Measurements from ENCODE around the gene URGCP.
"Not testable (repeated sequence)": the region's sequence is repeated elsewhere in the genome, so short reads cannot be mapped to it uniquely, and the experiment has no call there.

The URGCP gene

DNA sequence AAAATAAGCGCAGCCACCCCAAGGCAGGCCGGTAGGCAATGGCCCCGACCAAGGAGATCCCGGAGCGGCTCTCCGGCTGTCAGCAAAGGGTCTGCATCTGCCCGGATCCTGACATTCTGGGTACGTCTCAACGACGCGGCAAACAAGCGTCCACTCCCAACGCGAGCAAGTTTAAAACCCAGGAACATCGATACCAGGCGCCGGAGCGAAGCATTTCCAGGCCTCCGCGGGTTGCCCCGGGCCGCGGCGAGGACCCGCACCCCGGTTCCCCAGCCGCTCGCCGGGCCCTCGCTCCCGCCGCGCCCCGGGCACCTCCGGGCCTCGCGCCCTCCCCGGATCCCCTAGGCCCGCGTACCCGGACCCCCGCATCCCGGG, 453 bp downstream of the URGCP start:
- DNase-seq = no peak

DNA sequence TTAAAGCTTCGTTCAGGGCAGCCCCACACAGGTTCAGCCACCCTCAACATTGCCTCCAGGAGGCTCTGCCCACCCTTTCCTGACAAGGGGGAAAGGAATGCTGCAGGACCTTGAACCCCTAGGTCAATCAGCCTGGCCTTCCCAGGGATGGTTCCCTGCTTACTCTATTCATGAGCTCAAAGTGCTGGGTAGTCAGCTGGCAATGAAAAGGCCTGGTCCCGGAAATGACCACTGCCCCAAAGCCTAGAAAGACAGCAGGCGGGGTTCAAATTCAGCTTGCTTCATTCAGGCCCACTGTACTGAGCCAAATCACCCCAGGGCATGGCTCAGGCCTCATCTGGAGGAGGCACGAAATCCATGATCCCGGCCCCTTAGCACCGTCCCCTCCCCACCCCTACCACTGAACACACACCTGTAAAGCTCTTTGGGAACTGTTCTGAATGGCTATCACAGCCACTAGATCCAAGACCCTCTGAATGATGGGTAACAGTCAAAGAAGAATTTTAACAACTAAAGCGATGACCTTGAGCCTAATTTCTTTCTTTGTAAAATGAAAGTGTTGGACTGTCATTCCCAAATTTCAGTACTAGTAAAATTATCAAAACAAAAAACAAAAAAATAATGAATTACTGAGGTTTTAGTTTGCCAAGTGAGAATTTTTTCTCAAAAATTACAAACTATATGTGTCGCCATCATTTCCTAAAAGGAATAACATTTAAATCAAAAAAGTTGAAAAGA, 1.0 kb downstream of the URGCP start:
- no peak for DNase-seq

DNA sequence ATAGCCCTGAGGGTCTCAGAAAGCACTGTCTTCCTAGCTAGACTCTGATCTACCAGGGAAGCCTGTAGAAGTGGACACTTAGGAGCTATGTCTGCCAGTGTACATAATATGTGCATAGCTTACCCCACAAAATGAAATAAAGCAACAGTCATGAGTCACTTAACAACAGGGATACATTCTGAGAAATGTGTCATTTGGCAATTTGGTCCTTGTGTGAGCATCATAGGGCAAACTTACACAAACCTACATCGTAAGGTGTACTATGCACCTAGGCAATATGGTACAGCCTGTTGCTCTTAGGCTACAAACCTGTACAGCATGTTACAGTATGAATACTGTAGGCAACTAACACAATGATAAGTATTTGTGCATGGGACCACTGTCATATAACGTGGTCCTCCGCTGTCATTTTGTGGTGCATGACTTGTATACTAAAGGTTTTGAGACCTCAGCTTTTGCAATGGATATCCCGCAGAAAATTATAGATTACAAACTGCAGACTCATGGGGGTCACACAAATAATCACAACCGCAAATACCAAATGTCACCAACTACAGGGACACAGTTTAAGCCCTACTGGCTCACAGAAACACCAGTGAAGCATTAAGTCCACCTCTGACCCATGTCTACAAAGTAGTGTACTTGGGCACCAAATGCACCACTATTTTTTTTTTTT, 1.7 kb downstream of the URGCP start:
- DNase-seq = no peak

DNA sequence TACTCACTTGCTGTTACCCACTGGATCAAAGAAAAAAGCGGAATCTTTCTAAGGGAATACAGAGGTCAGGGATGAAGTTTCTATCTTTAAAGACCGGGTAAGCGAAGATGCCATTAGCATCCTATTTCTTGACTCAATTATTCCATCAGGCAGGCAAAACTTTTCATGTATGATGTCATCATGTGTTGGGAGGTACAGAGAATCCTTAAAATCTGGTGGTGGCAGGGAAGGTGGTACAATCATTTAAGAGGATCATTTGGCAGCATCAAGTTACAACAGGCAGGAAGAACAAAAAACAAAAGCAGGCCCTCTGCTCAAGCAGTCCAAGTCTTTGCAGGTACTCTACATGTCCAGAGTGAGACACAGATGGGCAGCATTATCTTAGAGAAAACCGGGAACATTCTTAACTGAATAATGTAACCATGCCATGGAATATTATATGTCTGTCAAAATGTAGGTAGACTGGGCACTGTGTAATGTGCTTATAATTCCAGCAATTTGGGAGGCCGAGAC, 3.8 kb downstream of the URGCP start:
- DNase-seq = no peak

DNA sequence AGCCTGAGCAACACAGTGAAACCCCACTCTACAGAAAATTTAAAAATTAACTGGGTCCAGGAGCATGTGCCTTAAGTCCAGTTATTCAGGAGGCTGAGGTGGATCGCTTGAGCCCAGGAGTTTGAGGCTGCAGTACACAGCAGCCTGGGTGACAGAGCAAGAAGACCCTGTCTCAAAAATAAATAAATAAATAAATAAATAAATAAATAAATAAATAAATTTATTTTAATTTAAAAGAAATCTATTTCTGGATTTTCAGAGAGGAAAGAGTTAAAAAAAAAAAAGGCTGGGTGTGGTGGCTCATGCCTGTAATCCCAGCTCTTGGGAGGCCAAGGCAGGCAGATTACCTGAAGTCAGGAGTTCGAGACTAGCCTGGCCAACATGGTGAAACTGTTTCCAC, 7.8 kb downstream of the URGCP start:
- DNase-seq = not testable (repeated sequence)

DNA sequence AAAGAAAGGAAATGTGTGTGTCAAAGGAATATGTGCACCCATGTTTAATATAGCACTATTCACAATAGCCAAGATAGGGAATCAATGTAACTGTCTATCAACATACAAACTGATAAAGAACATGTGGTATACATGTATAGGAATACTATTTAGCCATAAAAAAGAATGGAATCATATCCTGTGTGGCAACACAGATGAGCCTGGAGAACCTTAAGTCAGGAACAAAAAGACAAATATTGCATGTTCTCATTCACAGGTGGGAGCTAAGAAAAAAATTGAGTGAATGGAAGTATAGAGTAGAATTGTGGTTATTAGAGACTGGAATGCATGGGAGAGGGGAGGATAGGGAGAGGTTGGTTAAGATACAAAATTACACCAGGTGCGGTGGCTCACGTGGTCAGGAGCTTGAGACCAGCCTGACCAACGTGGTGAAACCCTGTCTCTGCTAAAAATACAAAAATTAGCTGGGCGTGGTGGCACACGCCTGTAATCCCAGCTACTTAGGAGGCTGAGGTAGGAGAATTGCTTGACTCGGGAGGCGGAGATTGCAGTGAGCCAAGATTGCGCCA, 10.5 kb downstream of the URGCP start:
- no peak for DNase-seq

DNA sequence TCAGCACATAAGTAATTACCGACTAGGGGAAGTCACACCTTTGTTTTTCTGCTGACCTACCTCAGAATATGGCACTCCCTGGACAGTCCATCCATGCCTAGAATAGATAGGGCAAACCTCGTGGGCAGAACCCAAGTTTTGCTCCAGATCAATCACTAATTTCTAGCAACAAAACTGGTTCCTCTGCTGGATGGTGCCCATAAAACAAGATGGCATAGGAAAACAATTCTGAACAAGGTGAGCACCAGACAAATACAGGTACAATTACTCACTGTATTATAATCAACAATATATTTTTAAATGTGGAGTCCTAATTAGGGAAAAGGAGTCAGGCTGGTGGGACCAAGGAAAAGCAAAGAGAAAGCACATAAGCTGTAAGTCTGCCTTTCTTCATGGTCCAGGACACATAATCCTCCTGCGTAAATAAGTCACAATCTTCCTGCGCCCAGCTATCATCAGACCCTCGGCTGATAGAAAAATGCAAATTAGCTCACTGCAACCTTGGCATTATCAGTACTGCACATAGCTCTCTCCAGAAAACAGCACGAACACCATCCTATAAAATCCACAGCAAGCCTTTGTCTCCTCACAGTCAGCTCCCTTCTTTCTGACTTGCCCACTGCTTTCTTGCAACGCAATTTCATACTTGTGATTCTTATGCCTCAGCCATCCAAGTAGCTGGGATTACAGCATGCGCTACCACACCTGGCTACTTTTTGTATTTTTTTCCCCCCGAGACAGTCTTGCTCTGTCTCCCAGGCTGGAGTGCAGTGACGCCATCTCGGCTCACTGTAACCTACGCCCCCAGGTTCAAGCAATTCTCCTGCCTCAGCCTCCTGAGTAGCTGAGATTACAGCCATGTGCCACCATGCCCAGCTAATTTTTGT, 15.1 kb downstream of the URGCP start:
- no peak for DNase-seq

DNA sequence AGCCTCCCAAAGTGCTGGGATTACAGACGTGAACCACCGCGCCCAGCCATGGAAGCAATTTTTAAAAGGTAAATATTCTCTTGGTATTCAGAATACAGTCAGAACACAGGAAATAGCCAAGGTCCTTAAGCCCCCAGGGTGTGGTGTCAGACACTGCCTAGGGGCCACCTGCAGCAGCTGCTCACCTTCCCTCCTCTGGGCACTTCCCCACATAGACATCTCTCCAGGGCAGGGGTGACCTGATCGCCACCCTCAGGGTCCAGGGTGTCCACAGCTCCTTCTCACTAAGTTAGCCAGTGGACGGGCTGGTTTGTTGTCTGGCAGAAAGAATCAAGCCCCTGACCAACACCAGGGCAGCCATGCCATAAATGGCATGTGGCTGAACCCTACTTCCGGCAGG, 15.9 kb downstream of the URGCP start:
- DNase-seq = no peak

DNA sequence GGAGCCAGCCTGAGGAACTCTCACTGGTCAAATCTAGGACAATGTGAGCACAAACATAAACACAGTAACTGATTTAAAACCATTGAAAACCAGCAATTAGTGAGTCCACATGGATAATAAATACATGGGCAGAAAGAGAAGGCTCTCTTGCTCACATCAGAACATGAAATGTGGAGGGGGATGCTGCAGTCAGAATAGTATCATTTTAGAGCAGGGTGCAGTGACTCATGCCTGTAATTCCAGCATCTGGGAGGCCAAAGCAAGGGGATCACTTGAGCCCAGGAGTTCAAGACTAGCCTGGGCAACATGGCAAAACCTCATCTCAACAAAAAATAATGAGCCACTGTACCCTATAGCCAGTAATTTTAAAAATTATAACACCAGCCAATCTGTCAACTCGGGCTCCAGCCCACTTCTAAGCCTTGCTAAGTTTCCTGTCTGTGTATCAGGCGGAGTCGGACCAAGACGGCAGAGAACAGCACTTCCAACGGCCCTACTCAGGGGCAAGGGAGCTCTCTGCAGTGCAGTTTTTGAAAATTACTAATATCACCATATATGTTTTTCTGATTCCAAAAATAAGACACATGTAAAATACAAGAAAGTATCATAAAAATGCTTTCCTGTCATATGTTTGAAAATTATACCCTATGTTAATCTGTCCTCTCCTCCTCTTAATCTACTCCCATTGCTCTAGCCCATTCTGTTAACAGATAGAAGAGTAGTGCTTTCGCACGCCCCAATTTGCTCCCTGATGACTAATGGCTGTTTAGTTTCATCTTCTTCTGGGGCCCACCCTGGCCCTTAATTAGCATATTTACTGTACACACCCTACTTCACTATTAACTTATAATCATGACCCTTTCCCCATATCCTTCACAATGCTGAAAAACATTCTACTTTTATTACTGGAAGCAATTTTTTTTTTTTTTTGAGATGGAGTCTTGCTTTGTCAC, 17.1 kb downstream of the URGCP start:
- no peak for DNase-seq

GRCh38 chr7:43884617-43885016, 21.8 kb downstream of the URGCP start:
- no peak for DNase-seq

- no peak for DNase-seq
Observed at GRCh38 chr7:43884209-43884608, 22.2 kb downstream of the URGCP start.

GRCh38 chr7:43880596-43880995, 25.8 kb downstream of the URGCP start:
- no peak for DNase-seq

GRCh38 chr7:43879477-43879876, 26.9 kb downstream of the URGCP start:
- DNase-seq = no peak

DNA sequence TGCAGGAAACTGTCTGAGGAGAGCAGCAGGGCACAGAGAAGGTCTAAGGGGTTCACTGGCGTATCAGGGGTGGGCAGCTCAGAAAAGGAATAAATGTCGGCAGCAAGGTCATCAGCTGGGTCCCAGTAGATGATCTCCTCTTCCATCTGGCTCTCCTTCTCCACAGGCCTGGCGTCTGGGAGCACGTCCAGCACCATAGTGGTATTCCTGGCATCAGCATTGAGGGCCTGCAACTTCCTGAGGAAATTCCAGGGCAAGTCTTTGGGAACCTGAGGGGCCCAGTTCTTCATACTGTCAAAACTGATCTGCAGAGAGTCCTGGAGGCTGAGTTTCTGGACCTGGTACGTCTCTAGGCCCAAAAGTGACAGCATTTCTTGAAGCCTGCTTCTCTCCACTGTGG, 27.5 kb downstream of the URGCP start:
- DNase-seq = no peak

GRCh38 chr7:43877968-43878864, 28.2 kb downstream of the URGCP start:
- no peak for DNase-seq

GRCh38 chr7:43876976-43877745, 29.2 kb downstream of the URGCP start:
- no peak for DNase-seq

GRCh38 chr7:43876241-43876640, 30.2 kb downstream of the URGCP start:
- DNase-seq = no peak

DNA sequence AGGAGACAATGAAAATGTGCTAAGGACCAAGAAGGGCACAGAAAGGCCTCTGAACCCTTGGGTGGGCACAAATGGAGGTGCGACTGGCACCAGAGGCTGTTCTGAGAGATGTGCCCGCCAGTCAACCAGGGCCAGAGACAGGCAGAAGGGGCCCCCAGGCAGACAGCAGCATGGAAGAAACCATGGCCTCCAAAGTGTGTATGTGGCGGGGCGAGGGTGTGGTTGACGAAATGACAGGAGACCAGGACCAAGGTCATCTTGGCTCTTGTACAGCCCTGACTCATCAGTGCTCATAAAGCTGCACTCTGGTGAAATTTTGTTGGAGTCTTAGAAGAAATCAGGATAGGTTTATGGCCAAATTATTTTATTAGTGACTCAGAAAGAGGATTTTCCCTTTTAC, 33.1 kb downstream of the URGCP start:
- no peak for DNase-seq

DNA sequence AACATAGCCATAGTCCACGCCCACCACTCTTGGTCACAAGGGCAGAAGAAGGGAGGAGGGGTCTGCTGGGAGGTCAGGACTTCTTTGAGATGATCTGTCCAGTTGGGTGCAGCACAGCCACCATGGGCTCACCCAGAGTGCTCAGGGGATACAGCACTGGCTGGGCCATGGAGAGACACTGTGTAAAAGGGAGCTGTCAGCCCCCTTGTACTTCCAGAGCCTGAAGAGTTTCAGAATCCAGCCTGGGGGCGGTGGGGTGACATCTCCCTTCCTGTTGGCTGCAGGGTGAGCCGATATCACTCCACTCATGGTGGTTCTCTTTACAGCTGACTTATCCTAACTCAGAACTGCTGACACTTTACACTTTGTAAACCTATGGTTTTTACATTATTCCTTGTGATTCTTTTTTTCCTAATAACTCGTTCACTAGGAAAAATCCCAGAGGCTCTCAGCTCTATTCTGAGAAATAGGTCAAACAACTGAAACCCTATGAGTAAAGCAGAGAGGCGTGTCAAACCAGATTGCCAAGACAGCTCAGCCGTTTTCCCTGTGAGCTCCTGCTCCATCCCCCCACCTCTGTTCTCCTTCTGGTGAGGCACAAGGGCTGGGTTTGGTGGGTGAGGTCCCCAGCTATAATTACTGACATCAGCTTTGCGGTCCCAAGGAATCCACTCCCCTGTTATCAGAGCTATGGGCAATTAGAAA, 33.8 kb downstream of the URGCP start:
- no peak for DNase-seq
